Panc1 (cell line): Measurements from ENCODE around the gene MEGF9.

Experiments used
- POLR2AphosphoS5 ChIP-seq: IDR thresholded peaks from 2 replicates; pipeline ENCODE4 v1.6.1; 2012; ENCODE audit warnings: mild to moderate bottlenecking, low read depth, low read length, moderate library complexity
- SIN3A ChIP-seq: IDR thresholded peaks from 2 replicates; pipeline ENCODE4 v1.6.1; 2012; ENCODE audit warnings: low read depth, mild to moderate bottlenecking, low read length, moderate library complexity, borderline replicate concordance; ENCODE audit not compliant: insufficient read depth
- TF ChIP-seq, protein P1 (sequence below): fragments of 450-650 bp; IDR thresholded peaks from 2 replicates; pipeline ENCODE4 v1.5.1; 2017; ENCODE audit warnings: mild to moderate bottlenecking

DNA sequence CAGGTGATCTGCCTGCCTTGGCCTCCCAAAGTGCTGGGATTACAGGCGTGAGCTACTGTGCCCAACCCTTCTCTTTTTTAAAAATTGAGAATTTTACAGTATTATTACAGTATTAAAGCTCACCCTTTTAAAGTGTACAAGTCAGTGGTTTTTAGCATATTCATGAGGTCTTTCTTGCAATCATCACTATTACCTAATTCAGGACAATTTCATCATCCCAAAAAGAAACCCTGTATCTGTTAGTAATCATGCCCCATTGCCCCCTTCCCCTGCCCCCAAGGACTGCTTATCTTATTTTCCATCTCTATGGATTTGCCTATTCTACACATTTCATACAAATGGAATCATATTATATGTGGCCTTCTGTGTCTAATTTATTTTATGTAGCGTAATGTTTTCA, 22.6 kb upstream of the MEGF9 start:
- TF ChIP-seq POLR2AphosphoS5 (no peak), SIN3A (no peak)
- TF ChIP-seq, protein P1, sequence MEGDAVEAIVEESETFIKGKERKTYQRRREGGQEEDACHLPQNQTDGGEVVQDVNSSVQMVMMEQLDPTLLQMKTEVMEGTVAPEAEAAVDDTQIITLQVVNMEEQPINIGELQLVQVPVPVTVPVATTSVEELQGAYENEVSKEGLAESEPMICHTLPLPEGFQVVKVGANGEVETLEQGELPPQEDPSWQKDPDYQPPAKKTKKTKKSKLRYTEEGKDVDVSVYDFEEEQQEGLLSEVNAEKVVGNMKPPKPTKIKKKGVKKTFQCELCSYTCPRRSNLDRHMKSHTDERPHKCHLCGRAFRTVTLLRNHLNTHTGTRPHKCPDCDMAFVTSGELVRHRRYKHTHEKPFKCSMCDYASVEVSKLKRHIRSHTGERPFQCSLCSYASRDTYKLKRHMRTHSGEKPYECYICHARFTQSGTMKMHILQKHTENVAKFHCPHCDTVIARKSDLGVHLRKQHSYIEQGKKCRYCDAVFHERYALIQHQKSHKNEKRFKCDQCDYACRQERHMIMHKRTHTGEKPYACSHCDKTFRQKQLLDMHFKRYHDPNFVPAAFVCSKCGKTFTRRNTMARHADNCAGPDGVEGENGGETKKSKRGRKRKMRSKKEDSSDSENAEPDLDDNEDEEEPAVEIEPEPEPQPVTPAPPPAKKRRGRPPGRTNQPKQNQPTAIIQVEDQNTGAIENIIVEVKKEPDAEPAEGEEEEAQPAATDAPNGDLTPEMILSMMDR: no peak
